GM23338 (cell line): Measurements from ENCODE around the gene YPEL4. TPM values are rescaled to one million over a fixed set of nuclear protein-coding genes. Genes with fewer than 3 reads are reported as not detected.

Experiments
- ATAC-seq: fragments of 200-7000 bp; cut with Tn5 transposase; 3 replicates; pipeline ENCODE4 v1.9.1; 2020
- DNase-seq: peaks from one replicate; pipeline ENCODE4 v3.0.0-alpha.2; 2015; ENCODE audit warnings: low spot score
- H2AFZ ChIP-seq: fragments of 200-600 bp; sonication (generic); 2 replicates; pipeline ENCODE4 v1.8.0; 2016; ENCODE audit warnings: antibody characterized with exemption, mild to moderate bottlenecking, moderate library complexity
- H3F3A ChIP-seq: fragments of 200-600 bp; sonication (generic); replicated peaks from 2 replicates; pipeline ENCODE4 v1.8.0; 2017; ENCODE audit warnings: antibody characterized with exemption, mixed run types, low read depth
- H3K27ac ChIP-seq: fragments of 200-600 bp; sonication (generic); 2 replicates; pipeline ENCODE4 v1.6.1; 2016; ENCODE audit warnings: low read depth
- H3K27me3 ChIP-seq: fragments of 200-600 bp; sonication (generic); 2 replicates; pipeline ENCODE4 v1.8.0; 2016; ENCODE audit warnings: mild to moderate bottlenecking, mixed run types, moderate library complexity; ENCODE audit not compliant: insufficient read depth
- H3K36me3 ChIP-seq: fragments of 200-600 bp; sonication (generic); 2 replicates; pipeline ENCODE4 v1.8.0; 2016; ENCODE audit warnings: mild to moderate bottlenecking; ENCODE audit not compliant: insufficient read depth
- H3K4me1 ChIP-seq: fragments of 200-600 bp; sonication (generic); 2 replicates; pipeline ENCODE4 v1.8.0; 2016; ENCODE audit warnings: mild to moderate bottlenecking, moderate library complexity; ENCODE audit not compliant: insufficient read depth
- H3K4me2 ChIP-seq: fragments of 200-600 bp; sonication (generic); 2 replicates; pipeline ENCODE4 v1.7.1; 2017; ENCODE audit warnings: mixed run types
- H3K4me3 ChIP-seq: fragments of 200-600 bp; sonication (generic); 2 replicates; pipeline ENCODE4 v1.6.1; 2016; ENCODE audit warnings: mixed run types
- H3K79me2 ChIP-seq: fragments of 200-600 bp; sonication (generic); replicated peaks from 2 replicates; pipeline ENCODE4 v1.8.0; 2017; ENCODE audit warnings: mild to moderate bottlenecking; ENCODE audit not compliant: insufficient read depth
- H3K9me2 ChIP-seq: fragments of 200-600 bp; sonication (generic); 2 replicates; pipeline ENCODE4 v1.8.0; 2017; ENCODE audit not compliant: insufficient read depth
- H4K20me1 ChIP-seq: fragments of 200-600 bp; sonication (generic); replicated peaks from 2 replicates; pipeline ENCODE4 v1.8.0; 2017; ENCODE audit warnings: mild to moderate bottlenecking; ENCODE audit not compliant: insufficient read depth
- H3K27ac Mint-ChIP-seq: 2 replicates; pipeline ENCODE4 v1.8.0; 2020; ENCODE audit warnings: inconsistent platforms, mild to moderate bottlenecking, moderate library complexity, mixed read lengths
- H3K27me3 Mint-ChIP-seq: 3 replicates; pipeline ENCODE4 v1.8.0; 2022; ENCODE audit warnings: low read depth, mild to moderate bottlenecking, moderate library complexity, mixed read lengths, inconsistent platforms; ENCODE audit not compliant: insufficient read depth, poor library complexity
- H3K36me3 Mint-ChIP-seq: 3 replicates; pipeline ENCODE4 v1.8.0; 2021; ENCODE audit warnings: low read depth, mild to moderate bottlenecking, inconsistent platforms, moderate library complexity, mixed read lengths
- H3K4me1 Mint-ChIP-seq: 3 replicates; pipeline ENCODE4 v1.8.0; 2020; ENCODE audit warnings: mild to moderate bottlenecking, inconsistent platforms, mixed read lengths
- H3K4me3 Mint-ChIP-seq: 3 replicates; pipeline ENCODE4 v1.8.0; 2021; ENCODE audit warnings: moderate library complexity, mild to moderate bottlenecking, inconsistent platforms, mixed read lengths
- H3K9me3 Mint-ChIP-seq: 3 replicates; pipeline ENCODE4 v1.8.0; 2020; ENCODE audit warnings: moderate library complexity, mild to moderate bottlenecking, inconsistent platforms, mixed read lengths
- ETS1 ChIP-seq: IDR thresholded peaks from 2 replicates; pipeline ENCODE4 v1.6.1; 2016; ENCODE audit warnings: antibody characterized with exemption
- EZH2 ChIP-seq: fragments of 200-600 bp; sonication (generic); IDR thresholded peaks from one replicate; pipeline ENCODE4 v1.8.0; 2017; ENCODE audit warnings: antibody characterized with exemption, mild to moderate bottlenecking, low read depth; ENCODE audit not compliant: unreplicated experiment
- EZH2phosphoT487 ChIP-seq: fragments of 200-600 bp; sonication (generic); IDR thresholded peaks from one replicate; pipeline ENCODE4 v1.8.1; 2018; ENCODE audit warnings: antibody characterized with exemption; ENCODE audit not compliant: unreplicated experiment
- JUNB ChIP-seq: IDR thresholded peaks from one replicate; pipeline ENCODE4 v1.6.1; 2016; ENCODE audit warnings: antibody characterized with exemption; ENCODE audit not compliant: unreplicated experiment
- NANOG ChIP-seq: IDR thresholded peaks from 2 replicates; pipeline ENCODE4 v1.6.1; 2016; ENCODE audit warnings: antibody characterized with exemption, borderline replicate concordance
- POLR2AphosphoS5 ChIP-seq: IDR thresholded peaks from 2 replicates; pipeline ENCODE4 v1.6.1; 2016; ENCODE audit warnings: antibody characterized with exemption, low read depth
- STAT1 ChIP-seq: IDR thresholded peaks from one replicate; pipeline ENCODE4 v1.6.1; 2016; ENCODE audit warnings: antibody characterized with exemption; ENCODE audit not compliant: unreplicated experiment
- ZNF114 ChIP-seq: fragments of 250-450 bp; sonication (Bioruptor Pico); IDR thresholded peaks from 2 replicates; pipeline ENCODE4 v1.5.0; 2020; ENCODE audit warnings: mild to moderate bottlenecking, moderate library complexity
- ZNF331 ChIP-seq: fragments of 250-450 bp; sonication (Bioruptor Pico); IDR thresholded peaks from 2 replicates; pipeline ENCODE4 v1.5.0; 2020; ENCODE audit warnings: low read depth, mild to moderate bottlenecking, moderate library complexity
- ZNF462 ChIP-seq: fragments of 250-450 bp; sonication (Bioruptor Pico); IDR thresholded peaks from 2 replicates; pipeline ENCODE4 v1.5.0; 2020; ENCODE audit warnings: mild to moderate bottlenecking, moderate library complexity
- polyA plus RNA-seq: library from polyadenylated mRNA; unstranded; fragments of >200 nt; fragmentation: Nextera tagmentation; extraction: Ambion mirVana; gene quantifications from 2 replicates; pipeline ENCODE4 v1.2.1, GENCODE V29; 2016
- total RNA-seq: library from RNA; depleted of rRNA; stranded (reverse); fragments of >200 nt; shearing (Covaris generic); gene quantifications from 2 replicates; pipeline ENCODE4 v1.2.3, GENCODE V29; 2014
- TF ChIP-seq, protein P1 (sequence below): IDR thresholded peaks from one replicate; pipeline ENCODE4 v1.6.1; 2018; ENCODE audit warnings: antibody characterized with exemption; ENCODE audit not compliant: unreplicated experiment

The YPEL4 gene
- total and polyA plus RNA-seq, 2 experiments from 2014 or later = 1.1 TPM; not detected in 1

DNA sequence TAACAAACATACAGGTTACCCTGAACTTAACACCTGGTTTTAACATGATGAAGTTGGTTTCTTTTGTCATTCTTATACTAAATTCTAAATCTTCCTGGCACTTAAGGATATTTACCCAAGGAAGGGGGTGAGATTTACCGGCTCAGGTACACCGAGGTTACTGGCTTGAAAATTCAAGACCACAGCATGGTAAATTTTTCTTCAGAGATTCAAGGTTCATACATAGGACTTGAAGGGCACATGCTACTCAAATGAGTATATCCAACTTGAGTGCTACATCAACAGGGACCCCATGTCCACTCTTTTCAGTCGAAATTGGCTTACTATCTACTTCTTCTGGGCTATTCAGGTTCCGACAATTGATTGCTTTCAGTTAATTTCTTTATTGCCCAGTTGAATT, 39.5 kb downstream of the YPEL4 start:
- no peak overlapping the region for H3K4me2 ChIP-seq
- DNase-seq = no peak
- 0 out of 2 replicates have a peak, but pooled peaks cover 6% of the 10 kb centered on the region for H3K4me1 ChIP-seq
- peaks cover 9% of the 10 kb centered on the region; the same call in 2 of the 3 replicates for H3K4me1 Mint-ChIP-seq
- no peak overlapping the region for H3K4me3 ChIP-seq
- no peak overlapping the region for H3K27ac Mint-ChIP-seq
- H3K9me2 ChIP-seq = no peaks in the 10 kb centered on the region
- peaks cover 33% of the 10 kb centered on the region for H3K36me3 Mint-ChIP-seq
- no peaks in the 10 kb centered on the region; the same call in 2 of the 3 replicates for H3K9me3 Mint-ChIP-seq
- H3K4me3 Mint-ChIP-seq = no peak overlapping the region
- no peak for ATAC-seq
- H2AFZ ChIP-seq = no peak overlapping the region
- H4K20me1 ChIP-seq = no peaks in the 10 kb centered on the region
- H3K79me2 ChIP-seq = no peaks in the 10 kb centered on the region
- 0 out of 2 replicates have a peak, but pooled peaks cover 9% of the 10 kb centered on the region for H3F3A ChIP-seq
- H3K27me3 Mint-ChIP-seq = peaks cover 6% of the 10 kb centered on the region
- TF ChIP-seq POLR2AphosphoS5 (no peak), JUNB (no peak), ZNF331 (CRISPR knock-in tag) (no peak), NANOG (no peak), STAT1 (no peak), ZNF114 (no peak), EZH2 (no peak), ETS1 (no peak), EZH2phosphoT487 (no peak), ZNF462 (no peak)
- TF ChIP-seq, protein P1, sequence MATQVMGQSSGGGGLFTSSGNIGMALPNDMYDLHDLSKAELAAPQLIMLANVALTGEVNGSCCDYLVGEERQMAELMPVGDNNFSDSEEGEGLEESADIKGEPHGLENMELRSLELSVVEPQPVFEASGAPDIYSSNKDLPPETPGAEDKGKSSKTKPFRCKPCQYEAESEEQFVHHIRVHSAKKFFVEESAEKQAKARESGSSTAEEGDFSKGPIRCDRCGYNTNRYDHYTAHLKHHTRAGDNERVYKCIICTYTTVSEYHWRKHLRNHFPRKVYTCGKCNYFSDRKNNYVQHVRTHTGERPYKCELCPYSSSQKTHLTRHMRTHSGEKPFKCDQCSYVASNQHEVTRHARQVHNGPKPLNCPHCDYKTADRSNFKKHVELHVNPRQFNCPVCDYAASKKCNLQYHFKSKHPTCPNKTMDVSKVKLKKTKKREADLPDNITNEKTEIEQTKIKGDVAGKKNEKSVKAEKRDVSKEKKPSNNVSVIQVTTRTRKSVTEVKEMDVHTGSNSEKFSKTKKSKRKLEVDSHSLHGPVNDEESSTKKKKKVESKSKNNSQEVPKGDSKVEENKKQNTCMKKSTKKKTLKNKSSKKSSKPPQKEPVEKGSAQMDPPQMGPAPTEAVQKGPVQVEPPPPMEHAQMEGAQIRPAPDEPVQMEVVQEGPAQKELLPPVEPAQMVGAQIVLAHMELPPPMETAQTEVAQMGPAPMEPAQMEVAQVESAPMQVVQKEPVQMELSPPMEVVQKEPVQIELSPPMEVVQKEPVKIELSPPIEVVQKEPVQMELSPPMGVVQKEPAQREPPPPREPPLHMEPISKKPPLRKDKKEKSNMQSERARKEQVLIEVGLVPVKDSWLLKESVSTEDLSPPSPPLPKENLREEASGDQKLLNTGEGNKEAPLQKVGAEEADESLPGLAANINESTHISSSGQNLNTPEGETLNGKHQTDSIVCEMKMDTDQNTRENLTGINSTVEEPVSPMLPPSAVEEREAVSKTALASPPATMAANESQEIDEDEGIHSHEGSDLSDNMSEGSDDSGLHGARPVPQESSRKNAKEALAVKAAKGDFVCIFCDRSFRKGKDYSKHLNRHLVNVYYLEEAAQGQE = no peak
- H3K27me3 ChIP-seq = no peaks in the 10 kb centered on the region
- no peak overlapping the region; the same call in 1 of the 2 replicates for H3K27ac ChIP-seq
- H3K36me3 ChIP-seq = peaks cover 6% of the 10 kb centered on the region; the same call in 1 of the 2 replicates
